ENCODE data around the gene SEC22A. TPM values are rescaled to one million over a fixed set of nuclear protein-coding genes. Genes with fewer than 3 reads are reported as not detected.

SEC22A gene
- total and polyA plus RNA-seq, 2 donors (not counting 1 experiment from before 2014, with no cell fraction given): 15.6 to 19.3 TPM

- TF ChIP-seq EZH2 (IDR thresholded peaks at IDR 0.05; ENCODE audit: borderline replicate concordance, insufficient read depth, low read depth, low read length, poor library complexity, severe bottlenecking): no peak
- TF ChIP-seq CTCF (IDR thresholded peaks at IDR 0.05): no peak
- peaks cover 0 to 7% (median 0%) of the 10 kb centered on the region in 3 donors for H3K9me3 ChIP-seq (ENCODE audit: control extremely low read depth in 1 of 3, control insufficient read depth in 2 of 3, insufficient read depth in 1 of 3, low read length in 2 of 3)
- no peak overlapping the region for H3K27ac ChIP-seq (ENCODE audit: low read length in 2 of 2)
- Mint-ChIP-seq H3K9me3 (ENCODE audit: insufficient read depth) (no peaks in the 10 kb centered on the region), H3K27ac (no peak overlapping the region), H3K4me1 (peaks cover 8% of the 10 kb centered on the region), H3K4me3 (no peak overlapping the region), H3K27me3 (peaks cover 4% of the 10 kb centered on the region)
- ChIA-PET CTCF (no interaction called here), POLR2A (no interaction called here)
- H3K4me1 ChIP-seq (ENCODE audit: control insufficient read depth in 2 of 2, insufficient read depth in 2 of 2, low read length in 2 of 2): peaks cover 0 to 4% of the 10 kb centered on the region in 2 donors
- H3K9ac ChIP-seq (ENCODE audit: low read length): no peak overlapping the region
- no peak overlapping the region for H3K4me2 ChIP-seq (replicated peaks; ENCODE audit: low read depth, low read length, poor library complexity, severe bottlenecking)
- H4K20me1 ChIP-seq (ENCODE audit: control insufficient read depth, insufficient read depth, low read length, poor library complexity, severe bottlenecking): no peaks in the 10 kb centered on the region
- no peak for ATAC-seq (ENCODE audit: low read depth)
- H2AFZ ChIP-seq (ENCODE audit: insufficient read depth, low read depth, low read length, poor library complexity, severe bottlenecking): no peak overlapping the region
- H3K79me2 ChIP-seq (ENCODE audit: control insufficient read depth, insufficient read depth, low read length): no peaks in the 10 kb centered on the region
- 93% methylated on average over 2 of the region's 2 CpGs for WGBS (ENCODE audit: insufficient coverage)
- H3K27me3 ChIP-seq (replicated peaks in 1 of 4; ENCODE audit: control extremely low read depth in 1 of 4, control insufficient read depth in 3 of 4, insufficient read depth in 4 of 4, low read length in 3 of 4): no peaks in the 10 kb centered on the region
- no peaks in the 10 kb centered on the region for H3K36me3 ChIP-seq (replicated peaks in 1 of 2; ENCODE audit: control extremely low read depth in 1 of 2, control insufficient read depth in 1 of 2, extremely low read depth in 1 of 2, insufficient read depth in 2 of 2, low read length in 1 of 2)
- intact Hi-C loops (cut with micrococcal nuclease): no loop called here
- H3K4me3 ChIP-seq (ENCODE audit: control extremely low read depth in 1 of 5, extremely low read depth in 1 of 5, insufficient read depth in 1 of 5, low read depth in 2 of 5, low read length in 4 of 5): no peak overlapping the region
- DNase-seq: no peak
These were observed 103.4 kb downstream of the SEC22A start for GRCh38 chr3:123305192-123305591.

DNA sequence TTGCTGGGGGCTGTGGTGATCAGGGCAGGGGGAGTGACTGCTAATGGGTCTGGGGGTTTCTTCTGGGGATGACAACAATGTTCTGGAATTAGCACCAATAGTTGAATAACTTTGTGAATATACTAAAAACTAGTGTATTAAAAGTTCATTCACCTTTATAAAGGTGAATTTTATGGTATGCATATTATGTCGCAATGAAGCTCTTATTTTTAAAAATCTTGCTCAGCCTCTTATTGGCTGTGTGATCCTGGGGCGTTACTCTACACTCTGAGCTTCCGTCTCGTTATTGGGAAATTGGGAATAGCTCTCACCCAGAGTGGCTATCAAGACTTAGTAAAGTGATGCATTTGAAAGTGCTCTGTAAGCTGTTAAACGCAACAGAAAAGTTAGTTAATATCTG lies 105.3 kb downstream of the SEC22A start:
- POLR2A ChIA-PET: no interaction called here
- no peak overlapping the region for H3K27ac Mint-ChIP-seq
- WGBS (ENCODE audit: insufficient coverage): no CpG with 5 or more reads among the region's 5 CpGs
- Histone ChIP-seq H3K4me2 (replicated peaks; ENCODE audit: low read depth, low read length, poor library complexity, severe bottlenecking) (no peak overlapping the region), H3K9ac (ENCODE audit: low read length) (no peak overlapping the region), H3K27me3 (replicated peaks in 1 of 4; ENCODE audit: control extremely low read depth in 1 of 4, control insufficient read depth in 3 of 4, insufficient read depth in 4 of 4, low read length in 3 of 4) (no peaks in the 10 kb centered on the region), H3K4me1 (ENCODE audit: control insufficient read depth in 2 of 2, insufficient read depth in 2 of 2, low read length in 2 of 2) (peaks cover 0 to 4% of the 10 kb centered on the region in 2 donors), H3K9me3 (ENCODE audit: control extremely low read depth in 1 of 3, control insufficient read depth in 2 of 3, insufficient read depth in 1 of 3, low read length in 2 of 3) (peaks cover 0 to 7% (median 0%) of the 10 kb centered on the region in 3 donors), H3K79me2 (ENCODE audit: control insufficient read depth, insufficient read depth, low read length) (no peaks in the 10 kb centered on the region), H4K20me1 (ENCODE audit: control insufficient read depth, insufficient read depth, low read length, poor library complexity, severe bottlenecking) (no peaks in the 10 kb centered on the region), H3K27ac (ENCODE audit: low read length in 2 of 2) (no peak overlapping the region), H3K36me3 (replicated peaks in 1 of 2; ENCODE audit: control extremely low read depth in 1 of 2, control insufficient read depth in 1 of 2, extremely low read depth in 1 of 2, insufficient read depth in 2 of 2, low read length in 1 of 2) (no peaks in the 10 kb centered on the region), H2AFZ (ENCODE audit: insufficient read depth, low read depth, low read length, poor library complexity, severe bottlenecking) (no peak overlapping the region), H3K4me3 (ENCODE audit: control extremely low read depth in 1 of 5, extremely low read depth in 1 of 5, insufficient read depth in 1 of 5, low read depth in 2 of 5, low read length in 4 of 5) (no peak overlapping the region)
- no peaks in the 10 kb centered on the region for H3K9me3 Mint-ChIP-seq (ENCODE audit: insufficient read depth)
- H3K4me1 Mint-ChIP-seq: peaks cover 8% of the 10 kb centered on the region
- peaks cover 8% of the 10 kb centered on the region for H3K27me3 Mint-ChIP-seq
- intact Hi-C loops (cut with micrococcal nuclease): no loop called here
- no peak for ATAC-seq (ENCODE audit: low read depth)
- DNase-seq: no peak
- no peak overlapping the region for H3K4me3 Mint-ChIP-seq
- TF ChIP-seq EZH2 (IDR thresholded peaks at IDR 0.05; ENCODE audit: borderline replicate concordance, insufficient read depth, low read depth, low read length, poor library complexity, severe bottlenecking) (no peak), CTCF (IDR thresholded peaks at IDR 0.05) (no peak)
- CTCF ChIA-PET: interaction anchor here (0.5 kb wide), 1 partner anchor 1593 kb away, joined by 4 read pairs; no protein-coding TSS in a partner anchor

Data from B cell (primary cell).